ENCODE data around the gene SERPINE2. TPM values are rescaled to one million over a fixed set of nuclear protein-coding genes. Genes with fewer than 3 reads are reported as not detected.
A peak's percentile ranks its signal among the peaks of the same experiment; 100 is the strongest.

SERPINE2 gene
- total RNA-seq, 1 donor from 2014 or later = 86.1 TPM

DNA sequence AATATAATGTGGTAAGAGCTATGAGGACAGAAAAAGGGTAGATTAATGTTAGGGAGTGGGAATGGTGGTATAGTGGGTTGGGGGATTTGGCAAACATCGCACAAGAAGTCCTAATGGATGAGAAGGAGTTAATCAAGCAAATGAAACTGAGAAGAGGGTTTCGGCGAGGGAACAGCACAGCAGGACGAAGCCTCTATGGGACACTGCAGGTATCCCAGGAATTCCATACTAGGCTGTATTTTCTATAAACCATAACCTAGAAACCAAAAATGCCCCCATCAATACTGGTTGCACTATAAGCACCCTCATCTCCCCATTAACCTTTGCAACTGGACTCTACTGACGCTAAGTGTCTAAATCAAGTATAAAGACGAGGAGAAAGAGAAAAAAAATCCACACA is 104.2 kb downstream of the SERPINE2 start:
- DNase-seq (ENCODE audit: low spot score in 2 of 2) = no peak
- Histone ChIP-seq H3K27ac (no peak overlapping the region), H3K27me3 (no peaks in the 10 kb centered on the region), H3K4me3 (no peak overlapping the region), H3K9me3 (no peaks in the 10 kb centered on the region), H3K4me1 (peaks cover 0 to 59% of the 10 kb centered on the region in 2 donors), H3K36me3 (no peaks in the 10 kb centered on the region)
- intact Hi-C loops (cut with DNase I) = no loop called here
- TF ChIP-seq CTCF (IDR thresholded peaks at IDR 0.05) = no peak

- intact Hi-C loops (cut with DNase I) = no loop called here
- Histone ChIP-seq H3K4me1 (peaks cover 0 to 53% of the 10 kb centered on the region in 2 donors), H3K27ac (no peak overlapping the region)
Observed at GRCh38 chr2:223932816-223933800, 106.0 kb downstream of the SERPINE2 start.

GRCh38 chr2:223930103-223930976 is 108.7 kb downstream of the SERPINE2 start:
- TF ChIP-seq CTCF (IDR thresholded peaks at IDR 0.05) = no peak
- intact Hi-C loops (cut with DNase I) = no loop called here
- Histone ChIP-seq H3K9me3 (peaks cover 7 to 11% of the 10 kb centered on the region in 2 donors), H3K4me3 (no peak overlapping the region), H3K36me3 (no peaks in the 10 kb centered on the region), H3K27me3 (no peaks in the 10 kb centered on the region), H3K4me1 (peaks cover 0 to 31% of the 10 kb centered on the region in 2 donors), H3K27ac (no peak overlapping the region)
- peak in 1 of 2 donors; percentile 23 for DNase-seq (ENCODE audit: low spot score in 2 of 2)

More at GRCh38 chr2:223932816-223933800, 106.0 kb downstream of the SERPINE2 start:
- H3K4me3 ChIP-seq = no peak overlapping the region
- H3K27me3 ChIP-seq = no peaks in the 10 kb centered on the region
- no peaks in the 10 kb centered on the region for H3K9me3 ChIP-seq
- TF ChIP-seq CTCF (IDR thresholded peaks at IDR 0.05) = no peak
- H3K36me3 ChIP-seq = no peaks in the 10 kb centered on the region
- DNase-seq (ENCODE audit: low spot score in 2 of 2) = no peak

GRCh38 chr2:223929571-223930102 is 109.4 kb downstream of the SERPINE2 start:
- Histone ChIP-seq H3K4me3 (no peak overlapping the region), H3K27me3 (no peaks in the 10 kb centered on the region), H3K4me1 (peaks cover 0 to 30% of the 10 kb centered on the region in 2 donors), H3K27ac (no peak overlapping the region), H3K9me3 (peaks cover 7 to 11% of the 10 kb centered on the region in 2 donors), H3K36me3 (no peaks in the 10 kb centered on the region)
- no peak for TF ChIP-seq CTCF (IDR thresholded peaks at IDR 0.05)
- intact Hi-C loops (cut with DNase I) = no loop called here
- DNase-seq (ENCODE audit: low spot score in 2 of 2) = no peak

Data from ascending aorta (tissue), 2 donors.